Nephron progenitor cell (in vitro differentiated cells): Measurements from ENCODE around the gene MCM3.

Source experiments
- DNase-seq: peaks from one replicate; pipeline ENCODE4 v3.0.0; 2021
- H3K27ac Mint-ChIP-seq: 2 replicates; pipeline ENCODE4 v1.8.0; 2021; ENCODE audit warnings: mild to moderate bottlenecking, moderate library complexity, mixed read lengths
- H3K27me3 Mint-ChIP-seq: 2 replicates; pipeline ENCODE4 v1.8.0; 2021; ENCODE audit warnings: mild to moderate bottlenecking, low read depth, mixed read lengths; ENCODE audit not compliant: poor library complexity
- H3K36me3 Mint-ChIP-seq: 2 replicates; pipeline ENCODE4 v1.8.0; 2021; ENCODE audit warnings: low read depth, mixed read lengths
- H3K4me1 Mint-ChIP-seq: 2 replicates; pipeline ENCODE4 v1.8.0; 2021; ENCODE audit warnings: mixed read lengths
- H3K4me3 Mint-ChIP-seq: 2 replicates; pipeline ENCODE4 v1.8.0; 2021; ENCODE audit warnings: mild to moderate bottlenecking, moderate library complexity, mixed read lengths
- H3K9me3 Mint-ChIP-seq: 2 replicates; pipeline ENCODE4 v1.8.0; 2021; ENCODE audit warnings: mild to moderate bottlenecking, moderate library complexity, mixed read lengths
- CTCF ChIP-seq: fragments of 200-600 bp; sonication (generic); IDR thresholded peaks from 2 replicates; pipeline ENCODE4 v1.5.0; 2021; ENCODE audit warnings: antibody characterized with exemption

MCM3 gene

GRCh38 chr6:52284460-52285176, at the start of gene MCM3:
Gene MCM3, minus strand, starts transcription at chr6:52284742. Its CDS starts 68 bp downstream, at chr6:52284674.
- H3K36me3 Mint-ChIP-seq, result peaks cover 31% of the 10 kb centered on the region
- peak; percentile 93 for DNase-seq
- H3K9me3 Mint-ChIP-seq, result no peaks in the 10 kb centered on the region
- no peak within 1 kb of the TSS for H3K4me3 Mint-ChIP-seq
- TF ChIP-seq CTCF, result no peak
- H3K27me3 Mint-ChIP-seq, result no peaks in the 10 kb centered on the region
- H3K4me1 Mint-ChIP-seq, result peaks cover 39% of the 10 kb centered on the region
- no peak within 1 kb of the TSS for H3K27ac Mint-ChIP-seq

- Mint-ChIP-seq H3K27me3 (peaks cover 7% of the 10 kb centered on the region), H3K27ac (peak overlapping the region; percentile 40), H3K4me1 (peaks cover 51% of the 10 kb centered on the region), H3K9me3 (peaks cover under 1% of the 10 kb centered on the region), H3K4me3 (no peak overlapping the region), H3K36me3 (no peaks in the 10 kb centered on the region)
- no peak for DNase-seq
- no peak for TF ChIP-seq CTCF
Observed at GRCh38 chr6:52333840-52334200, 49.3 kb upstream of the MCM3 start.

GRCh38 chr6:52331793-52332457, 47.4 kb upstream of the MCM3 start:
- TF ChIP-seq CTCF, result no peak
- no peak for DNase-seq
- Mint-ChIP-seq H3K9me3 (peaks cover 3% of the 10 kb centered on the region), H3K27me3 (peaks cover 3% of the 10 kb centered on the region), H3K4me1 (peaks cover 56% of the 10 kb centered on the region), H3K36me3 (no peaks in the 10 kb centered on the region), H3K4me3 (peak overlapping the region; percentile 35), H3K27ac (peak overlapping the region; percentile 24)

GRCh38 chr6:52330470-52330869, 45.9 kb upstream of the MCM3 start:
- H3K27ac Mint-ChIP-seq, result no peak overlapping the region
- TF ChIP-seq CTCF, result no peak
- peaks cover 70% of the 10 kb centered on the region for H3K4me1 Mint-ChIP-seq
- H3K9me3 Mint-ChIP-seq, result peaks cover 3% of the 10 kb centered on the region
- H3K4me3 Mint-ChIP-seq, result no peak overlapping the region
- H3K27me3 Mint-ChIP-seq, result peaks cover 3% of the 10 kb centered on the region
- DNase-seq, result no peak
- no peaks in the 10 kb centered on the region for H3K36me3 Mint-ChIP-seq

GRCh38 chr6:52328729-52329128, 44.2 kb upstream of the MCM3 start:
- Mint-ChIP-seq H3K4me3 (no peak overlapping the region), H3K4me1 (peaks cover 74% of the 10 kb centered on the region), H3K27me3 (no peaks in the 10 kb centered on the region), H3K36me3 (no peaks in the 10 kb centered on the region), H3K9me3 (peaks cover 3% of the 10 kb centered on the region), H3K27ac (peak overlapping the region; percentile 26)
- TF ChIP-seq CTCF, result no peak
- no peak for DNase-seq

- H3K4me3 Mint-ChIP-seq, result no peak overlapping the region
- no peaks in the 10 kb centered on the region for H3K36me3 Mint-ChIP-seq
- peak overlapping the region; percentile 33 for H3K27ac Mint-ChIP-seq
- no peaks in the 10 kb centered on the region for H3K27me3 Mint-ChIP-seq
- DNase-seq, result no peak
- H3K4me1 Mint-ChIP-seq, result peaks cover 70% of the 10 kb centered on the region
- H3K9me3 Mint-ChIP-seq, result peaks cover 3% of the 10 kb centered on the region
- TF ChIP-seq CTCF, result no peak
Observed at GRCh38 chr6:52328303-52328662, 43.7 kb upstream of the MCM3 start.
